GM19035 (cell line): Measurements from ENCODE around the gene CDK15.
"Not testable (repeated sequence)": the region's sequence is repeated elsewhere in the genome, so short reads cannot be mapped to it uniquely, and the experiment has no call there.

Source experiments
- ATAC-seq: cut with Tn5 transposase; IDR thresholded peaks from one replicate; pipeline ENCODE4 v1.9.1; 2021; ENCODE audit not compliant: unreplicated experiment

Gene CDK15

GRCh38 chr2:201827621-201828020, 21.3 kb downstream of the CDK15 start:
- ATAC-seq: no peak

- ATAC-seq: no peak
Measured at GRCh38 chr2:201828220-201828619, 21.9 kb downstream of the CDK15 start.

DNA sequence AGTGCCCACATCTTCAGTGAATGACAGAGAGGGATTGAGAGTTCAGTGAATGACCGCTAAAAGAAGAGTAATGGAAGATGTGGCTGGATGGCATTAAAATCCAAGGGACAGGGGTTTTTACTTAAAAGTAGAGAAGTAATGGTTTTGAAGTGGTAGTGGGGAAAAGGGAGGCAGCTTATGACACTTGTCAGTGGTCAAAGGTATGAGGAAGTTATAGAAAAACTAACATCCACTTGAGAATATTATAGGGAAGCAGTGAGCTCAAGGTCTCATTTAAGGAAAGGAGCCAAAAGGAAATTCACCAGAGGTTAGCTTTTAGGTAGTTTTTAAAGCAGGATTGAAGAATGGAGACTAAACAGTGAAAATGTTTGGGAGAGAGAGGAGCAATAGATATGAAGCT, 24.3 kb downstream of the CDK15 start:
- no peak for ATAC-seq

GRCh38 chr2:201831469-201831868, 25.1 kb downstream of the CDK15 start:
- no peak for ATAC-seq

GRCh38 chr2:201833781-201834180, 27.4 kb downstream of the CDK15 start:
- no peak for ATAC-seq

DNA sequence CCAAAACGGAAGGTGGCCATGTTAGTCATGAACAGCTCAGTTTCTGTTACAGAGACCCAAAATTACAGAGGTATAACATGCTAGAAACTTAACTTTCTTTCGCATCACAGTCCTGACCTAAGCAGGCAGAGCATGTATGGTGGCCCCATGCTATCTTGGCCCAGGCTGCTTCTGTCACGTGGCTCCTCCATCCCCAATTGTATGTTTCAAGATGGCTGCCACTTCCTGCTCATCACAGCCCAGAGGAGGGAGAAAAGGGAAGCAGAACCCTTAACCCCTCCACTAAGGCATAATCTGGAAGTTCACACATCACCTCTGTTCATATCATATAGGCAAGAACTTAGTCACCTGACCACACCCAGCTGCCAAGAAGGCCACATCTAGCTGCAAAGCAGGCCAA, 28.7 kb downstream of the CDK15 start:
- ATAC-seq: no peak

GRCh38 chr2:201837391-201837790, 31.1 kb downstream of the CDK15 start:
- no peak for ATAC-seq

DNA sequence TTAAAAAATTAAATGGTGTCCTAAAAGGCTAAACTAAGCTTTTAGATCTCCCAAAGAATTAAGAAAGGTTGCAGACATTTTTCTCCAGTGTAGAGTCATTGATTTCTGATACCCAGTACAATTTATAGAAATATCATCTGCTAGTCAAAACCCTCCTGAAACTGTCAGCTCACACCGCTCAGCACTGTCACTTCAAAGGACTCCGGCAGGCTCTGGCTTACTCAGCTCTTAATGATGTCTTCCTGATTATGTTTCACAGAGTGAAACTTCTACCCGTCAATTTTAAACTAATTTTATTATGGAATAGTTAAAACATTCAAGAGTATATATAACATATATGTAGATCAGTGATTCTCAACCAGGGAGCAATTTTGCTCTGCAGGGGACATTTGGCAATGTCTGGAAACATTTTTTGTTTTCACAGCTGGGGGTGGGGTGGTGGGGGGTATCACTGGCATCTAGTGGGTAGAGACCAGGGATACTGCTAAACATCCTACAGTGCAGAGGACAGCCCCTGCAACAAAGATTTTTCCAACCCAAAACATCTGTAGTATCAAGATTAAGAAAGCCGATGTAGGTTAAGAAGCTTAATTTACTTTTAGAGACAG, 31.6 kb downstream of the CDK15 start:
- ATAC-seq: no peak

DNA sequence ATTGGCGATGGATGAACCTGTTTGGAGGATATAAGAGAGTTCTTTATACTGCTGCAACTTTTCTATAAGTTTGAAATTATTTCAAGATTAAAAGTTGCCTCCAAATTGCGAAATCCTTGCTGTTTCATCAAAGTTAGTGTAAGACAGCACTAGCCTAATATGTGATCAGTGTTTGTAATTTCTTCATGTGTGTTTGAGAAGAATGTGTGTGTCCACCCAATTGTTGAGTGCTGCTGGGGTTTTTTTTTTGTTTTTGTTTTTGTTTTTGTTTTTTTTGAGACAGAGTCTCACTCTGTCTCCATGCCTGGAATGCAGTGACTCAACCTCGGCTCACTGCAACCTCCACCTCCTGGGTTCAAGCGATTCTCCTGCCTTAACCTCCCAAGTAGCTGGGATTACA, 33.4 kb downstream of the CDK15 start:
- ATAC-seq: no peak

DNA sequence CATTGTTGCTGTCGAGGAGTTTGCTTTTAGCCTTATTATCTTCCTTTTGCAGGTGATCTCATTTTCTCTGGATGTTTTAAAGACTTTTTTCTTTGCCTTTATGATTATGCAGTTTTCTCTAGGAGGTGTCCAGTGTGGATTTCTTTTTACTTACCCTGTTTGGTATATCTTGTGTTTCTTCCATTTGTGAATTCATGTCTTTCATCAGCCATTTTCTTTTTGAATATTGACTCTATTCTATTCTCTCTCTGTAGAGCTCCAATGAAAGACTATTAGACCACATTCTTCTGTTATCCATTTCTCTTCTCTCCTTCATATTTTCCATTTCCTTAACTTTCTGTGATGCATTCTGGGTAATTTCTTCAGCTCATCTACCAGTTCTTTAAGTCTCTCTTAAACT, 34.4 kb downstream of the CDK15 start:
- ATAC-seq: no peak

DNA sequence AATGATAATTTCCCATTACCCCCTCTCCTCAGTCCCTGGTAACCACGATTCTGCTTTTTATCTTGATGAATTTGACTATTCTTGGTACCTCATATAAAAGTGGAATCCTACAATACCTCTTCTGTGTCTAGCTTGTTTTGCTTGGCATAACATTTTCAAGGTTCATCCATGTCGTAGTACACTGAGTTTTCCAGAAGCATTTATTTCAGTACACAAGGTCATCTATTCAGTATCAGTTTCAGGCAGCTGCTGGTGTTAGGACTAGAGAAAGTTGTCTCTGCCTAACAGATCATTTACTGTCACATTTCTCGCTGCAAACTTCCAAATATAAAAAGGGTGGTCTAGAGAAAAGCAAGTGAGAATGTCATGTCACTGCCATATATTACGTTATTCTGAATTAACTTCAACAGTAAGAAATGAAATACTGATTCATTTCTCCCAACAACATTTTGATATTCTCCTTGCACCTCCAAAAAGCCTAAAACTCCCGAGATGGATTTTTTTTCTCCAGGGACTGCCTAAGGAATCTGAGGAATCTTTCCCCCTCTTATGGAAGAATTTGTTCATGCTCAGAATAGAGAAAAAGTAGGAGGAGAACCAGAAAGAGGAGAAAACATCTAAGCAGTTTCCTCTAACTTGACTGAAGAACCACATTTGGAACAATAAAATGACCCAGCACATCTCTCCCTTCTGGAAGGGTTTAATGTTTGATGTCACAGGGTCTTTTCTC, 36.0 kb downstream of the CDK15 start:
- ATAC-seq: no peak

DNA sequence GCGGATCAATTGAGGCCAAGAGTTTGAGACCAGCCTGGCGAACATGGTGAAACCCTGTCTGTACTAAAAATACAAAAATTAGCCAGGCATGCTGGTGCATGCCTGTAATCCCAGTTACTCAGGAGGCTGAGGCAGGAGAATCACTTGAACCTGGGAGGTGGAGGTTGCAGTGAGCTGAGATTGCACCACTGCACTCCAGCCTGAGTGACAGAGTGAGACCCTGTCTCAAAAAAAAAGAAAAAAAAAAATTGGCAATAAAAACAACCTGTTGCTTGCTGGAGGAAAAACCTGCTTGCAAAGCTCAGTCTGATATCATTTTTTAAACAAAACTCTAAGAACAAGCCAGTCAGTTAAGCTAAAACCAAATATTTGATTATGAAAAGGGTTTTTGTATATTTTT, 38.6 kb downstream of the CDK15 start:
- ATAC-seq: not testable (repeated sequence)

DNA sequence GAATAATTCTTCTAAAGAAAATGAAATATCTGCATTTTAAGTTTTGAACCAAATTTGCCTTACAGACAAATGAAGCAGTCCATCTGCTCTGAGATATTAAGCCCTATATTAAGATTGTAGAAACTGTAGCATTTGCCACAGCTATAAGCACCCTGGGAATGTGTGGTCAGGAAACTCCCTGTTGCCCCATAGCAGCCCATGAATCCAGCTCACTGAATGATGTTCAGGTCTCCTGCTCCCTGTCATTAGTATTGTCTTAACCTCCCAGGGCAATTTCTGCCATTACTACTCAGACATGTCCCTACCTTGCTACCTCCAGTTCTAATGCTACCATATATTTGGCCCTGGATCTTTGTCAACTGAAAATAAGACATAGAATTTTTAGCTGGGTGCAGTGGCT, 41.1 kb downstream of the CDK15 start:
- ATAC-seq: no peak

DNA sequence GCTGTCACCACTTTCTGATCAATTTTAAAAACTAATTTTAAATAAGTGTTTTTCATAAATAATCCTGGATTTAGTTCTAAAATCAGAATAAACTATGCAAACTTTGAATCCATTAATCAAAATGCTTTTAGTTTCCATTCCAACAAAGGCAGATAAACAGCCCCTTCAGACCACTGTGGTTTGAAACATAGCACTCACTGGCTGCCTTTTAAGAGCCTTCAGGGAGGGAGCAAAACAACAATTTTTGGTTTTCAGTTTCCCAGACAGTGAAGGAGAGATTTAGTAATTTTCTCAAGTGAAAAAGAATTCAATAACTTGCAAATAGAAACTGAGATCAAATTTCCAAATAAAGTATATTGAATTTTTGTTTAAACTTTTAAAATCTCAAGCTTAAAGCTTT, 46.1 kb downstream of the CDK15 start:
- no peak for ATAC-seq

DNA sequence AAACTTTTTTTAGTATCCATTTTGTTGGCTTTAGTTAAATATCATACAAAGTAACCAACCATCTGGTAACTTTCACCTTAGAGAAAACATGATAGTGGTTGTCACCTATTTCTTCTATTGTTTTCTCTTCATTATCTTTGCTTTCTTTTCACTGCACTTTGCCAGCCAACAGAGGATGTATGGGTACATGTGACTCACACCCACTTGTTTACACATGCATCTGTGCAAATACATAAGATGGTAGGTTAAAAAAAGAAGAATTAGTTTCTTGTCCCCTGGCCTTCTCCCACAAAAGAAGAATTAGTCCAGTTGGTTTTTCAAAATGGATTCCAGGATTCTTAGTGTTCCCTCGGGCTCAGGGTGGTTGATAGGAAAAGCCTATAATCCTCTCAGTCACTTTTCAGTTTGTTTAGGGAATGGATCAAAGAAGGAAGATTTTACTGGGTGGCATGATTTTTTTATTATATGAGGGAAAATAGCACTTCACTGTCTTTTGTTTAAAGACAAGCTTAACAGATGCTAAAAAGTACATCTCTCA, 46.6 kb downstream of the CDK15 start:
- no peak for ATAC-seq

GRCh38 chr2:201854221-201854801, 48.0 kb downstream of the CDK15 start:
- no peak for ATAC-seq

DNA sequence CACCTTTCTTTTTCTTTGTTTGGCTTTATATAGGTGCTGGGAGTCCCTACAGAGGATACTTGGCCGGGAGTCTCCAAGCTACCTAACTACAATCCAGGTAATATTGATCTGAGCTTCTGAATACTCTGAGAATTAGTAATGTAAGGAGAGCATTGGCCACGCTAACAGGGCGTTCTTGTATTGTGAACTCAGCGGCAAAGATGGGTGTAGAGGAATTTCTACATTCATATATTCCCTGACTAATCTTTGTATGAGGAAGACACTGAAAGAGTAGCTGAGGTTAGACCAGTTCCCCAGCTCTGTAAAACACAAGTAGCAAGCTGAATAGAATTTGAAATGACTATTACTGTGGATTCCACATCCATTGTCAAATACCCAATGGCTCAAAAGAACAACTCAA, 48.5 kb downstream of the CDK15 start:
- no peak for ATAC-seq

DNA sequence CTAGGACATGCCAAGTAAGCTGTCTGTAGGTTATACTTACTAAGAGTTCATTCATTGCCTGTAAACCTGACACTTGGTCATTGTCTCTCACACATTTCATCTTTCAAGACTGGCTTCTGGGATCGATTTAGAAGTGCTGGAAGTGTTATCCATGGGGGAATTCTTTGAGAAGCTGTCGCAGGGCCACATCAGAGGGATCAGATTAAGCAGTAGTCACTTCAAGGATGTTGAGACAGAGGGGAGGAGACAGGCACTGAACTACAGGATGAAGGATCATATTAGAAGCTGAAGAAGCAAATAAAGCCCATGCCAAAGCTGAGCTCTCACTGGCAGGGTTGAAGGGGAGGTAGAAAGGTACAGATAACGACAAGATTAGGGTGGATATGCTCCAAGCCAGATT, 49.0 kb downstream of the CDK15 start:
- ATAC-seq: no peak

DNA sequence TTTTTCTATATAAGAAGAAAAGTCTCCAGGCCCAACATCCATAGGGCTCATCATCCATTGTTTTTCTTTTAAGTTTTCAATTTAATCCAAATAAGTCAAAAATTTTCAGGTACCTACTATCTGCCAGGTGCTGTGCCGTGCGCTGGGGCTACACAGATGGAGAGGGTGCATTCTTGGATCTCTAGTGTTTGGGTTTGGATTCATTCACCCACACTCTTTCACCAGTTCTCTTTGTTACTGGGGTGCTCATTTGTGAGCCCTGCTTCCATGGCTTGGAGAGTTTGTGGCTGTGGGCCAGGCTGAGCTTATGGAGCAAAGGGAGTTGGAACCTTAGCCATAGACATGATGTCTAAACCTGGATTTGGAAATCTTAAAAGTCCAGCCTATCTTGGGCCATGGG, 51.0 kb downstream of the CDK15 start:
- no peak for ATAC-seq

DNA sequence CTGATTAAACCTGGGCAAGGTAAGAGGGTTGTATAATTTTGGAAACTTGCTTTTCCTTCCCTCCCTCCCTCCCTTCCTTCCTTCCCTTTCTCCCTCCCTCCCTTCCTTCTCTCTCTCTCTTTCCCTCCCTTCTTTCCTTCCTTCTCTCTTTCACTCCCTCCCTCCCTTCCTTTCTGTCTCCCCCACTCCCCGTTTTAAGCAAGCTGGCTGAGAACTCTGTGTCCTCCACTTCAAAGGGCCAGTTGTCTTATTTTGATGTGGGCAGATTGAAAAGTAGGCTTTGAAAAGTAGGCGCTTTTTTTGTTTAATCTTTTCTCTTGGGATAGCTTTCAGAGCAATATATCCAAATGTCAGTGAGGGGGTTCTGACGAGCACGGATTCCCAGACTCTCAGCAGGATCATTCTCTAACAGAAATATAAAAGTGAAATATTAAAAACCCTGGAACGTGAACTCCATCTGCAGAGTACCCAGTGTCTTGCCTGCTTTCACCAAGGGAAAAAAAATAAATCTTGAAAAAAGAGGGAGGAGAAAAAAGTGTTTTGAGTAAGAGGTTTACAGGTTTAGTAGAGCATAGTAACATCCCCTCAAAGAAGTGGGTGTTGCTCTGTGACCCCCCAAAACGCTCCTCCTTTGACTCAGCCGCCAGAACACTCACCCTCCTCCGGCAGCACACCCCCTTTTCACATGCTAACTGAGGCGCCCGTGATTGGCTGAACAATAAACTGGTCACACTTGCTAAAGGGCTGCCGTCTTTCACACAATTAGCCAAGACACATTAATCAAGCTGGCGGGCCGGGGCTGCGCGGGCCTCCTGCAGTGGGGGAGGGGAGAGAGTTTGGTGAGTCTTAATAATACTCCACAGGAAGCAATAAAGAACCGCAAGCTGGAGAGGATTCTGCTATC, 52.2 kb downstream of the CDK15 start:
- ATAC-seq: no peak

DNA sequence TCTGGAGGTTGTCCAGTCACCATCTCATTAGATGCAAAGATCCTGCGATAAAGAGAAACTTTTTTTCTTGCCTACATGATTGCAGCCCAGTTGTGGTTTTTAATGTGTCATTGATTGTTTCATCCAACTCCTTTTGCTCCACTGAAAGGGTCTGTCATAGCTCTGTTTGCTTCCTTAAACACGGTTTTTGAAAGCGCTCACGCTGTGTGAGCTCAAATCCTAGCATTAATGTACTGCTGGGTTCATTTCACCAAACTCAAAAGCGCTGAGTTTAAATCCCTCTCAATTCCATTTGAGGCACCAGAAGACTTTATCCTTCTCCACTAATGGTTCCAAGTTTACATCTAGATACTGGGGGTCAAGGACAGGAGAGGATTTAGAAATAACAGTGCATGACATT, 53.6 kb downstream of the CDK15 start:
- ATAC-seq: no peak
